ENCODE data around the gene MPC2.
"Not testable (repeated sequence)": the region's sequence is repeated elsewhere in the genome, so short reads cannot be mapped to it uniquely, and the experiment has no call there.

The MPC2 gene

DNA sequence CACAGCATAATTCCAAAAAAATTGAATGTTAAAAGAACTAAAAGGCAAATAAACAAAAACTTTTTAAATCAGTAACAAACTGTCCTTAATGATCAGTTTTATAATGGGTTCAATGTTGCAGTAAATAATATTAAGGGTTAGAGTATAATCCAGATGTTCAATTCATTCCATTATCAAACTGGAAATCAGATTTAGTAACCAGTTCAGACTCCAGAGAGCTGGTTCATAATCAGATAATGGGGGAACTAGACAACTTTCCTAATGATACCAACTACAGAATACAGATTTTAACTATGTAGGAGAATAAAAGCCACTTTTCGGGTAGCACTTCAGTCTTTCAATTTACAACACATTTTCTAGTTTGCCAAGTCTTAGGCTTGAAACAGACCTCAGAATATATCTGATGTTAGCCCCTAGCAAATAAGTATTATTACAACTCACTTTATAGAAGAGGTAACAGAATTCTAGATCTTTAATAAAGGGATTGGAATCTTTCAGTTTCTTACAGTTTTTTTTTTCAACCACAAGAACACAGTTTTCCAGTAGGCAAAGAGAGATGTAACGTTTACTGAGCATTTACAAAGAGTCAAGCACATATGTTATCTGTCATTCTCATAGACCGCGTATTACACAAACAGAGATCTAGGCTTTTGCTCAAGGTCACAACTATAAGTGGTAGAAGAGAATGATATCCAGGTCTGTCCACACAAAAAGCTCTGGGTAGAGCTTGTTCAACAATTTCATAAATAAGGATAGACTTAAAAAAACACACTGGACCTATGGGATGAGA is 2.3 kb downstream of the MPC2 start:
- DNase-seq (ENCODE audit: low read depth): peak; percentile 68

- no peak for DNase-seq (ENCODE audit: low read depth)
Observed at GRCh38 chr1:167933788-167934187, 3.1 kb downstream of the MPC2 start.

DNA sequence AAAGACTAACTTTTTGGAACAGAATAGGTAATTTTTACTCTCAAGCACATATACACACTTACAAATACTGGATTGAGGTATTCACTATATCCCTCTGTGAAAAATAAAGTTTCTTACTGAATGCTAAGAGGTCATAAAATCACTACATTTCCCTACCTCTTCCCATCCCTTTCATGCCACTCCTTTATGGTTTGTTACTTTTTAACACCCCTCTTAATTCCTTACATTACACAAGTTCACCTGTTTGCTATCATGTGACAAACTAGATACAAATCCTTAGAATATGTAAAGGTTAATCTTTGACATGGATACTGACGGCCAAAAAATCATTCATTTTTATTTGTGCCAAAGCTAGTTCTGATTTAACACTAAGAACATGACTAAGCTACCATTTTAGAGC is 7.1 kb downstream of the MPC2 start:
- DNase-seq (ENCODE audit: low read depth): no peak

DNA sequence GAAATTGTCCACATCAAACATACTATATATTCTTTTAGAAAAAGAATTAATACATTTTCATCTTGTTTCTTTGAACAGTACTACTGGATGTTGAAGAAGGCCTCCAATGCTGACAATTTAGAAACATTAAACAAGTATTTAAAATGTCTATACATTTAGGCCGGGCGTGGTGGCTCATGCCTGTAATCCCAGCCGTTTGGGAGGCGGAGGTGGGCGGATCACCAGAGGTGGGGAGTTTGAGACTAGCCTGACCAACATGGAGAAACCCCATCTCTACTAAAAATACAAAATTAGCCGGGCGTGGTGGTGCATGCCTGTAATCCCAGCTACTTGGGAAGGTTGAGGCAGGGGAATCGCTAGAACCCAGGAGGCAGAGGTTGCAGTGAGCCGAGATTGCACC is 8.0 kb downstream of the MPC2 start:
- not testable (repeated sequence) for DNase-seq (ENCODE audit: low read depth)

DNA sequence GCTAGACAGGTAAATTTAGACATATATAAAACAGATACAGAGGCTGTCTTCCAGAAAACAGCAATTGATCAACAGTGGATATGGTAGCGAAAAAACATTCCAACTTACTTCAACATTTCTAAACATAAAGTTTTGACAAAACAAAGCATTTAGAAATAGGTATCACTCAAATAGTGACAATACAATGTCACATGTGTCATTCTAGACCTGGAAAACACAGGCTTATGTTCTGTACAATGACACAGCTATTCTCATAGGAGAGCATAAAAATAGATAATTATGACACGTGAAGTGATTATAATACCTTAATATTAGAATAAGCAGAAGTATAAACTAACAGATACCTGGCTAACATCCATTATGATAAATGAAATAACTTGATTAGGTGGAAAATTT is 8.4 kb downstream of the MPC2 start:
- no peak for DNase-seq (ENCODE audit: low read depth)

GRCh38 chr1:167927046-167927754 is 9.7 kb downstream of the MPC2 start:
- no peak for DNase-seq (ENCODE audit: low read depth)

- no peak for DNase-seq (ENCODE audit: low read depth)
Observed at GRCh38 chr1:167926486-167926997, 10.3 kb downstream of the MPC2 start.

GRCh38 chr1:167924543-167925231 is 12.2 kb downstream of the MPC2 start:
- DNase-seq (ENCODE audit: low read depth): no peak

- DNase-seq (ENCODE audit: low read depth): no peak
Observed at GRCh38 chr1:167924102-167924501, 12.8 kb downstream of the MPC2 start.

DNA sequence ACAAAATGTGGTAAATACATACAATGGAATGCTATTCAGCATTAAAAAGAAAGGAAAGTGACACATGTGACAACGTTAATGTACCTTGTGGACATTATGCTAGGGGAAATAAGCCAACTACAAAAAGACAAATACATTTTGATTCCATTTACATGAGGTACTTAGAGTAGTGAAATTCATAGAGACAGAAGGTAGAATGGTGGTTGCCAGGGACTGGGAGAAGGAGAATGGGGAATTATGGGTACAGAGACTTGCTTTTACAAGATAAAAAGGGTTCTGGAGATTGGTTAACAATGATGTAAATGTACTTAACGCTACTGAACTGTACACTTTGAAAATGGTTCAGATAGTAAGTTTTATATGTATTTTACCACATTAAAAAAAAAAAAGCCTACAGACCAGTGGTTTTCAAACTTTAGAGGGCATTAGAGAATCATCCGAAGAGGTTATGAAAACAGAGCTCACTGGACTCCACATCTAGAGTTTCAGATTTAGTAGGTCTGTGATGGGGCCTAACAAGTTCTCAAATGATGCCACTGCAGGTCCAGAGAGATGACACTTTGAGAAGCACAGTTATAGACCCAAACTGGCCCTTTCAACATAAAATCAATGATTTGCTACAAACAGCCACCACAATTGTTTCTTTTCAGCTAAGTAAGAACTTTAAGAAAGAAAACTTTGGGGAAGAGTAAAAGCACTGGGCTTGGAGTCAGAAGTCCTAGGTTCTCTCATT is 13.4 kb downstream of the MPC2 start:
- no peak for DNase-seq (ENCODE audit: low read depth)

DNA sequence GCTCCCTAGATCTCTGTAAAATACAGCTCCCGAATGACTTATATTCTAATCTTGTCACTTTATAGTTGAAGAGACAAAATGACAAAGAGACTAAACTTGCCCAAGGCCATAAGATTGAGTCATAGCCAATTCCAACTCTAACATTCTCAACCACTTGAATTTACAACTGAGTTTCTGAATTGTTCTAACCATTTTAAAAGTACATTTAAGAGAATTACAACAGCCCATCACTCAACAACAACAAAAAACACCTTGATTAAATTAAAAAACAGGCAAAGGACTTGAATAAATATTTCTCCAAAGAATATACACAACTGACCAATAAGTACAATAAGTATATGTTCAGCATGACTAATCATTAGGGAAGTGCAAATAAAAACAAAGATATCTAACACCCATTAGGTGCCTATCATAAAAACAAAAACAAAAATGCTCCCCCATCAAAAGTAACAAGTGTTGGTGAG is 14.2 kb downstream of the MPC2 start:
- DNase-seq (ENCODE audit: low read depth): peak; percentile 10

- peak; percentile 76 for DNase-seq (ENCODE audit: low read depth)
Observed at GRCh38 chr1:167922023-167922422, 14.8 kb downstream of the MPC2 start.

DNA sequence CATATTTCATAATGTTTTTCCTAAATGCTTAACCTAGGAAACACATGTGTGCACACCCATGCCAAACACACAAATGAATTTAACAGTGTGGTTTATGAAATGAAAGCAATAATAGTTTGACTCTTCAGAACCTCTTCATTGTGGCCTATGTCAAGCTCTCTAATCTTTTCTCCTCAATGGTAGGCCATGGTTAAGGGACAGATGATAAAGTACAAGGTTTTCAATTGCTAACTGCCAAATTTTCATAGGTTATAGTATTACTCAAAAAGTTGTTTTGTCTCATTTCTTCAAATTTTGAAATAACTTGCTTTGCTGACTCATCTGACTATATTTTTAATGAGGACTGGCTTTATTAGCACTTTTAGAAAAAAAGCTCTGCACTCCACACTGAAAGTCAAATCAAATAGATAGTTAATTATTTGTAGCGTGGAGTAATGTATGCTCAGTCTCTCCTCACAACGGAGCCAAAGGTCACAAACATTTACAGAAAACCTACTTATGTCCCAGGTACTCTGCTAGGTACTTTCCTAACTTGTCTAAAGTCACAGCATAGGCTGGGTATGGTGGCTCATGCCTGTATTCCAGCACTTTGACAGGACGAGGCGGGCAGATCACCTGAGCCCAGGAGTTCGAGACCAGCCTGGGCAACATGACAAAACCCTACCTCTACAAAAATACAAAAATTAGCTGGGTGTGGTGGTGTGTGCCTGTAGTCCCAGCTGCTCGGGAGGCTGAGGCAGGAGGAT is 19.9 kb downstream of the MPC2 start:
- DNase-seq (ENCODE audit: low read depth): no peak

DNA sequence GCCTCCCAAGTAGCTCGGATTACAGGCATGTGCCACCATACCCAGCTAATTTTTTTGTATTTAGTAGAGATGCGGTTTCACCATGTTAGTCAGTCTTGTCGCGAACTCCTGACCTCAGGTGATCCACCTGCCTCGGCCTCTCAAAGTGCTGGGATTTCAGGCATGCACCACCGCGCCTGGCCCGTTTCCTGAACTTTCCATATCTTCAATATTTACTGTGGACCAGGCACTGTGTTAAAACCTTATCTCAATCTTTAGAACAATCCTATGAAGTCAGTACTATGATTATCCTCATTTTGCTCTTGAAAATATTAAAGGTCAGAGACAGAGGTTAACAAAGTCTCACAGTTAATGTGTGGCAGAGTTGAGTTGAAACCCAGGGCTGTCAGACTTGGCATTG is 21.3 kb downstream of the MPC2 start:
- no peak for DNase-seq (ENCODE audit: low read depth)

GRCh38 chr1:167913895-167914496 is 22.9 kb downstream of the MPC2 start, which contains the start of gene ADCY10:
Gene ADCY10, minus strand, starts transcription at chr1:167914134. Its CDS starts 8,994 bp downstream, at chr1:167905140.
- DNase-seq (ENCODE audit: low read depth): no peak

- DNase-seq (ENCODE audit: low read depth): no peak
Observed at GRCh38 chr1:167912294-167912693, 24.6 kb downstream of the MPC2 start.

GRCh38 chr1:167911413-167911812 is 25.5 kb downstream of the MPC2 start:
- DNase-seq (ENCODE audit: low read depth): no peak

- DNase-seq (ENCODE audit: low read depth): peak; percentile 13
Observed at GRCh38 chr1:167910530-167910929, 26.3 kb downstream of the MPC2 start.

DNA sequence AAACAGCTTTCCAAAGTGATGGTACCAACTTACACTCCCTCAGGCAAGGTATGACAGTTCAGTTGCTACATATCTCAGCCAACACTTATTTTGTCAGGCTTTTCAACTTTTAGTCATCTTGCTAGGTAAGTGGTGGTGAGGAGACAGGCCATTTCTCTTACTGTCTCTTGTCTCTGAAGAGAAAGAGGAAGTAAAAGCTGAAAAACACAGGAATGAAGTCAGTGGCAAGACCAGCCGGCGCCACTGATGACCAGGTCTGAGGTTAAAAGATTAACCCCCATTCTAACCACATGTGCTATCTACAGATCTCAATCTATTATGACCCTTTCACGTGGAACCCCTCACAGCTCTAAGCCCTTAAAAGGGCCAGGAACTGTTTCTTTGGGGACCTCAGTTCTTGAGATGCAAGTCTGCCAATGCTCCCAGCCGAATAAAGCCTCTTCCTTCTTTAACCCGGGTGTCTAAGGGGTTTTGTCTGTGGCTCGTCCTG is 27.1 kb downstream of the MPC2 start:
- DNase-seq (ENCODE audit: low read depth): no peak

- peak; percentile 8 for DNase-seq (ENCODE audit: low read depth)
Observed at GRCh38 chr1:167905671-167906070, 31.2 kb downstream of the MPC2 start.
